ENCODE measurements around the gene PKLR.

Gene PKLR

GRCh38 chr1:155253797-155254196 is 47.4 kb downstream of the PKLR start:
- TF ChIP-seq SIN3A (IDR thresholded peaks at IDR 0.05; ENCODE audit: borderline replicate concordance, insufficient read depth, low read length) (no peak), FOXP2 (optimal IDR thresholded peaks at IDR 0.05; ENCODE audit: borderline replicate concordance, extremely low read depth, extremely low read length, insufficient read depth) (no peak), TAF1 (IDR thresholded peaks at IDR 0.05; ENCODE audit: borderline replicate concordance, insufficient read depth, low read length) (no peak), REST (IDR thresholded peaks at IDR 0.05; ENCODE audit: insufficient read depth in 1 of 2, low read depth in 2 of 2, low read length in 2 of 2) (no peak), POLR2AphosphoS5 (IDR thresholded peaks at IDR 0.05; ENCODE audit: low read depth, low read length) (no peak)

DNA sequence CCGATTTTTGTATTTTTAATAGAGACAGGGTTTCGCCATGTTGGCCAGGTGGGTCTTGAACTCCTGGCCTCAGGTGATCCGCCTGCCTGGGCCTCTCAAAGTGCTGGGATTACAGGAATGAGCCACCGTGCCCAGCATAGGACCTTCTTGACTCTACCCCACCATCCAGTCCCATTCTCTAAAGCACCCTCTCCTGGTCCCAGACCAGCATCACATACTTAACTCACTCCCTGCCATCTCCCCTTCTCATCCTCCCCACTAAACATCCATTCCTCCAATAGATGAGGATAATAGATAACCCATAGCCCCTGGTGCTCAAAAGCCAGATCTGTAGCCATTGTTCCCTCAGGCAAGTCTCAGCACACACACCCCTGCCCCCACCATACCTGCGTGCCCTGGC is 48.0 kb downstream of the PKLR start:
- no peak for TF ChIP-seq SIN3A (IDR thresholded peaks at IDR 0.05; ENCODE audit: borderline replicate concordance, insufficient read depth, low read length)
- no peak for TF ChIP-seq FOXP2 (optimal IDR thresholded peaks at IDR 0.05; ENCODE audit: borderline replicate concordance, extremely low read depth, extremely low read length, insufficient read depth)
- TF ChIP-seq TAF1 (IDR thresholded peaks at IDR 0.05; ENCODE audit: borderline replicate concordance, insufficient read depth, low read length), result no peak
- no peak for TF ChIP-seq REST (IDR thresholded peaks at IDR 0.05; ENCODE audit: insufficient read depth in 1 of 2, low read depth in 2 of 2, low read length in 2 of 2)
- no peak for TF ChIP-seq POLR2AphosphoS5 (IDR thresholded peaks at IDR 0.05; ENCODE audit: low read depth, low read length)

DNA sequence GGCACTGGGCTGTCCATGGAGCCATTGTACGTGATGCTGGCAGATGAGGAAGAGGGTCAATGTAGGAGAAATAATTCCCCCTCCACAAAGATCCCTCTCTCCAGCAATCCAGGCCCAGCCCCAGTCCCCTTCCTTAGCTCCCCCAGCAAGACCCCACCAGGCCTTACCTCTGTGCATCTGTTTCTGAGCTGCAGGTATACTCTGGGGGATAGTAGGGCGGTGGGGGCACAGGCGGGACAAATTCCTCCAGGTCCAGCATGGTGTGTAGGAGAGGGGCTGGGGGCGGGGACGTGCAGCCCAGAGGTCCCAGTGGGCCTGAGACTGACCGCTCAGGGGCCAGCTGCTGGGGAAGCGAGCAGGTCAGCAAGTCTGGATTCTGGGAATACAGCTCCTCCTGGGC is 49.7 kb downstream of the PKLR start:
- TF ChIP-seq SIN3A (IDR thresholded peaks at IDR 0.05; ENCODE audit: borderline replicate concordance, insufficient read depth, low read length) (no peak), TAF1 (IDR thresholded peaks at IDR 0.05; ENCODE audit: borderline replicate concordance, insufficient read depth, low read length) (no peak), FOXP2 (optimal IDR thresholded peaks at IDR 0.05; ENCODE audit: borderline replicate concordance, extremely low read depth, extremely low read length, insufficient read depth) (no peak), REST (IDR thresholded peaks at IDR 0.05; ENCODE audit: insufficient read depth in 1 of 2, low read depth in 2 of 2, low read length in 2 of 2) (no peak), POLR2AphosphoS5 (IDR thresholded peaks at IDR 0.05; ENCODE audit: low read depth, low read length) (no peak)

DNA sequence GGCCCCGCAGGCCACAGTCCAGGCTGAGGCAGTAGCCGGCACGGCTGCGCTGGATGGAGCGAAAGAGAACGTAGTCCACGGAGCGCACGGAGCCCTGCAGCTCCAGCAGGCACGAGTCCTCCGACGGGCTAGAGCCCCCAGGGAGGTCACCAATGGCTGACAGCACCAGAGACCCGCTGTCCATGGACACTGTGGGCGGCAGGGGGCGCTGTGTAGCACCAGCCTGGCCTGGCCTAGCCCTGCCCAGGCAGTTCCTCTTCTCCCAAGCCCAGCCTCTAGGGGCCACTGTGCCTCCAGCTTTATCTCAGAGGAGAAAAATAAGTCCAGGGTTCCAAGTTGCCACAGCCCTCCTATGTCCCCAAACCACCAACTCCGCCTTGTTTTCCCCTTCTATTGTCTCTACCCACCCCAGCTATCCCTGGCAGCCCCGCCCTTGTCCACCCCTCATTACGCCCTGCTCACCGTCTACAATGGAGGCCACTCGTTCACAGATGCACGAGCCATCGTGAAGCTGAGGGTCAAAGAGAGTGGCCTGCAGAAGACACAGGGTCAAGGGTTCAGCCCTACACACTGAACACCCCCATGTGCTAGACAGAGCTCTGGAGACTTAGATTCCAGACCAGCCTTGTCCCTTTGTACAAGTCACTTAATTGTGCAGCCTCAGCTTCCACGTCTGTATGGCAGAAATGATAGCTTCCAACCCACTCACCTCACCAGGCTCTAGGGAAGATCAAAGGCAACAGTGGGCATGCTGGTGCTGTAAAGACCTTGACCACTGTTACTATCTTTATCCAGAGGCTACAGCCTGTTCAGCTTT is 50.4 kb downstream of the PKLR start:
- TF ChIP-seq POLR2AphosphoS5 (IDR thresholded peaks at IDR 0.05; ENCODE audit: low read depth, low read length) (no peak), TAF1 (IDR thresholded peaks at IDR 0.05; ENCODE audit: borderline replicate concordance, insufficient read depth, low read length) (no peak), FOXP2 (optimal IDR thresholded peaks at IDR 0.05; ENCODE audit: borderline replicate concordance, extremely low read depth, extremely low read length, insufficient read depth) (peak; percentile 94)

GRCh38 chr1:155250246-155250632 is 51.0 kb downstream of the PKLR start:
- TF ChIP-seq REST (IDR thresholded peaks at IDR 0.05; ENCODE audit: insufficient read depth in 1 of 2, low read depth in 2 of 2, low read length in 2 of 2) (no peak), SIN3A (IDR thresholded peaks at IDR 0.05; ENCODE audit: borderline replicate concordance, insufficient read depth, low read length) (no peak), FOXP2 (optimal IDR thresholded peaks at IDR 0.05; ENCODE audit: borderline replicate concordance, extremely low read depth, extremely low read length, insufficient read depth) (no peak), POLR2AphosphoS5 (IDR thresholded peaks at IDR 0.05; ENCODE audit: low read depth, low read length) (no peak), TAF1 (IDR thresholded peaks at IDR 0.05; ENCODE audit: borderline replicate concordance, insufficient read depth, low read length) (no peak)

All from PFSK-1 (cell line).